ENCODE measurements around the gene ADAM22. TPM values are rescaled to one million over a fixed set of nuclear protein-coding genes. Genes with fewer than 3 reads are reported as not detected.

The ADAM22 gene
- total and polyA plus RNA-seq, 10 of the 15 experiments (the other 5 are each of a cell fraction or from before 2014, with no cell fraction given) = 1.4 to 24.5 (median 7.6) TPM

DNA sequence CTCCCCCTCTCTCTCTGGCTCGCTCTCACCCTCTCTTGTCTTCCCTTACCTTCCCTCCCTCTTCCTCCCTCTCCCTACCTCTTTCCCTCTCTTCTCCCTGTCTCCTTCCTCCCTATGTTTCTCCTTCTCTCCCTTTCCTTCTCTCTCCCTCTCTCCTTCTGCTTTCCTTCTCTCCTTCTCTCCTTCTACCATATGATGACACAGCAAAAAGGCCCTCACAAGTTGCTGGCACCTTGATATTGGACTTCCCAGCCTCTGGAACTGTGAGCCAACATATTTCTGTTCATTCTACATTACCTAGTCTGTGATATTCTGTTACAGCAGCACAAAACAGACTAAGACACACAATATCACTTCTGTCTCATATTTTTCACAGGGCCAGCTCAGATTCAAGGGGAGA, 135.0 kb downstream of the ADAM22 start (continued):
- TF ChIP-seq, protein P1, sequence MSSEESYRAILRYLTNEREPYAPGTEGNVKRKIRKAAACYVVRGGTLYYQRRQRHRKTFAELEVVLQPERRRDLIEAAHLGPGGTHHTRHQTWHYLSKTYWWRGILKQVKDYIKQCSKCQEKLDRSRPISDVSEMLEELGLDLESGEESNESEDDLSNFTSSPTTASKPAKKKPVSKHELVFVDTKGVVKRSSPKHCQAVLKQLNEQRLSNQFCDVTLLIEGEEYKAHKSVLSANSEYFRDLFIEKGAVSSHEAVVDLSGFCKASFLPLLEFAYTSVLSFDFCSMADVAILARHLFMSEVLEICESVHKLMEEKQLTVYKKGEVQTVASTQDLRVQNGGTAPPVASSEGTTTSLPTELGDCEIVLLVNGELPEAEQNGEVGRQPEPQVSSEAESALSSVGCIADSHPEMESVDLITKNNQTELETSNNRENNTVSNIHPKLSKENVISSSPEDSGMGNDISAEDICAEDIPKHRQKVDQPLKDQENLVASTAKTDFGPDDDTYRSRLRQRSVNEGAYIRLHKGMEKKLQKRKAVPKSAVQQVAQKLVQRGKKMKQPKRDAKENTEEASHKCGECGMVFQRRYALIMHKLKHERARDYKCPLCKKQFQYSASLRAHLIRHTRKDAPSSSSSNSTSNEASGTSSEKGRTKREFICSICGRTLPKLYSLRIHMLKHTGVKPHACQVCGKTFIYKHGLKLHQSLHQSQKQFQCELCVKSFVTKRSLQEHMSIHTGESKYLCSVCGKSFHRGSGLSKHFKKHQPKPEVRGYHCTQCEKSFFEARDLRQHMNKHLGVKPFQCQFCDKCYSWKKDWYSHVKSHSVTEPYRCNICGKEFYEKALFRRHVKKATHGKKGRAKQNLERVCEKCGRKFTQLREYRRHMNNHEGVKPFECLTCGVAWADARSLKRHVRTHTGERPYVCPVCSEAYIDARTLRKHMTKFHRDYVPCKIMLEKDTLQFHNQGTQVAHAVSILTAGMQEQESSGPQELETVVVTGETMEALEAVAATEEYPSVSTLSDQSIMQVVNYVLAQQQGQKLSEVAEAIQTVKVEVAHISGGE (CRISPR knock-in tag; IDR thresholded peaks at IDR 0.05) = no peak
- TF ChIP-seq HCFC1 (IDR thresholded peaks at IDR 0.05; ENCODE audit: low read length) = no peak
- no peak for TF ChIP-seq ZNF217 (IDR thresholded peaks at IDR 0.05)
- TF ChIP-seq LARP7 (IDR thresholded peaks at IDR 0.05) = no peak
- TF ChIP-seq IKZF1 (conservative IDR thresholded peaks at IDR 0.05) = no peak
- TF ChIP-seq EP300 (IDR thresholded peaks at IDR 0.05; ENCODE audit: borderline replicate concordance in 1 of 2, control insufficient read depth in 1 of 2, low read depth in 2 of 2, low read length in 2 of 2) = no peak

DNA sequence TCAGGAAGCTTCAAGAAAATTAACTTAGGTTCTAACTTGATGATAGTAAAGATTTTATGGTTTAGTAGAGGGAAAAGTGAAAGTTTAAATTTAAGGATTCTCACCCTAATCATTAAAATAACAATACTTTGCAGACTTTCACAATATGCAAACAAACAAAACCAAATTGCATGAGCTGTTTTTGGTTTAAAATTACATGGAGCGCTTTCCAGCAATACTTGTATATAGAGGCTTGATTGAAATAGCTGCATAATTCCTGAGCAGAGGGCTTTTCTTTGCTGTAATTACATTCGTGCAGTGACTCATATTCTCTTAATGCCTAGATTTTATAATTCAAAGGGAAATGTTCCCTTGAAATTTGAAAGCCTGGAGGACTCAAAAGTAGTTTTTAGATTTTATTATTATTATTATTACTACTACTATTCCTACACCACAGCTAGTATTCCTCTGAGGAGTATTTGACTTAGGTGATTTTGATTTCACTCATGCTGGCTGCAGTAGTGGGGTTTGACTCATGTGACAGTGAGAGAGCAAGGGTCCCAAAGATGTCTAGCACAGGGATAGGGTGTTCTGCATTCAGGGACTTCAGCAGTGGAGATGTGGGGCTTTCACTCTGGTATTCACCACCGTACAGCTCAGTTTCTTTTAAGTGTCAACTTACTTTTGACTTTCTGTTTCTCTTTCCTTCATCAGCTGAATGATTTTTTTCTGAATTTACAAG, 138.1 kb downstream of the ADAM22 start:
- DNase-seq (ENCODE audit: low read depth, low spot score) (peak; percentile 33), ATAC-seq (peak; percentile 91), FAIRE-seq (peak; percentile 86)
- H3K36me3 ChIP-seq (ENCODE audit: control insufficient read depth in 2 of 2, insufficient read depth in 2 of 2, low read length in 1 of 2) = no peaks in the 10 kb centered on the region
- TF ChIP-seq POLR2AphosphoS5 (IDR thresholded peaks at IDR 0.05; ENCODE audit: low read length) (no peak), RAD51 (IDR thresholded peaks at IDR 0.05) (0 out of 2 replicates have a peak, but pooled peaks have one; percentile 5), NBN (IDR thresholded peaks at IDR 0.05) (0 out of 2 replicates have a peak, but pooled peaks have one; percentile 18)
- ChIA-PET SMC1A (ENCODE audit: uncharacterized antibody, unreplicated experiment) (interaction anchor here (0.8 to 4.5 kb wide), 28 partner anchors 8 to 287 kb away, joined by 3 to 20 read pairs (median 4); partner anchors contain the start of gene ADAM22), CTCF (interaction anchor here (0.6 to 2.7 kb wide), 13 partner anchors 10 to 566 kb away, joined by 3 to 9 read pairs (median 6); partner anchors contain the start of gene ADAM22), RAD21 (ENCODE audit: unreplicated experiment) (interaction anchor here (0.7 to 4.4 kb wide), 14 partner anchors 13 to 598 kb away, joined by 3 to 19 read pairs (median 4); partner anchors contain the start of gene ADAM22), POLR2A (interaction anchor here (0.6 to 1.8 kb wide), 7 partner anchors 18 to 145 kb away, joined by 3 to 8 read pairs (median 4); partner anchors contain the start of gene ADAM22)
- peaks cover 6% of the 10 kb centered on the region; the same call in 1 of the 2 replicates for H3K4me1 ChIP-seq (ENCODE audit: control insufficient read depth, insufficient read depth, low read length)
- WGBS (ENCODE audit: insufficient coverage, insufficient replicate concordance, low lambda C conversion rate, missing lambda C conversion rate) = 33% methylated on average over 3 of the region's 3 CpGs
- in situ Hi-C loops (cut with MboI) = no loop called here
- intact Hi-C loops (cut with micrococcal nuclease; ENCODE audit: unreplicated experiment) = no loop called here
- no TSS peak for BruUV-seq (replicated peaks)
- H3K9me3 ChIP-seq (replicated peaks; ENCODE audit: control insufficient read depth, insufficient read depth, low read length) = no peaks in the 10 kb centered on the region; the same call in 2 of the 3 replicates
- H3K27ac ChIP-seq (ENCODE audit: control insufficient read depth, insufficient read depth) = peak overlapping the region; percentile 64
- H3K79me2 ChIP-seq (ENCODE audit: control insufficient read depth, insufficient read depth, low read length) = no peaks in the 10 kb centered on the region
- peak overlapping the region; percentile 77 for H2AFZ ChIP-seq (ENCODE audit: control insufficient read depth, low read depth, low read length)
- peak overlapping the region; percentile 18; the same call in 1 of the 2 replicates for H3K9ac ChIP-seq (ENCODE audit: control insufficient read depth, insufficient read depth, low read length)
- no peaks in the 10 kb centered on the region for H3K27me3 ChIP-seq (replicated peaks in 1 of 2; ENCODE audit: control insufficient read depth in 2 of 2, insufficient read depth in 2 of 2, low read length in 1 of 2)
- peak overlapping the region; percentile 81 for H3K4me2 ChIP-seq (ENCODE audit: control insufficient read depth, insufficient read depth)
- H3K4me3 ChIP-seq = peak overlapping the region; percentile 22; the same call in 1 of the 2 replicates
- H4K20me1 ChIP-seq (ENCODE audit: control insufficient read depth, insufficient read depth) = no peaks in the 10 kb centered on the region

All from GM12878 (cell line).